D721Med (cell line): ENCODE results near the gene ATP10B.

Experiments
- DNase-seq: peaks from one replicate; pipeline ENCODE4 v3.0.0; 2011; ENCODE audit warnings: low spot score; ENCODE audit not compliant: insufficient read length
- FAIRE-seq: peaks from 2 replicates; lab custom pipeline; 2011; peaks lifted over from hg19 to GRCh38; lab: Jason Lieb, UNC
- CTCF ChIP-seq: IDR thresholded peaks from 2 replicates; pipeline ENCODE4 v1.5.1; 2012; ENCODE audit warnings: mild to moderate bottlenecking, control low read depth; ENCODE audit not compliant: insufficient read depth; ENCODE audit errors: missing control alignments

Gene ATP10B

GRCh38 chr5:160534914-160535313 is 317.1 kb downstream of the ATP10B start:
- no peak for DNase-seq
- no peak for TF ChIP-seq CTCF
- no peak for FAIRE-seq

GRCh38 chr5:160534125-160534524 is 317.9 kb downstream of the ATP10B start:
- DNase-seq (no peak), FAIRE-seq (no peak)
- no peak for TF ChIP-seq CTCF

- no peak for DNase-seq
- no peak for TF ChIP-seq CTCF
- FAIRE-seq, result no peak
Observed at GRCh38 chr5:160525471-160526261, 326.3 kb downstream of the ATP10B start.

GRCh38 chr5:160524827-160525226 is 327.2 kb downstream of the ATP10B start:
- FAIRE-seq (no peak), DNase-seq (no peak)
- no peak for TF ChIP-seq CTCF

GRCh38 chr5:160523502-160524163 is 328.4 kb downstream of the ATP10B start:
- DNase-seq (no peak), FAIRE-seq (no peak)
- no peak for TF ChIP-seq CTCF

- no peak for TF ChIP-seq CTCF
- DNase-seq (no peak), FAIRE-seq (no peak)
Observed at GRCh38 chr5:160521392-160521663, 330.7 kb downstream of the ATP10B start.

GRCh38 chr5:160520609-160521391 is 331.2 kb downstream of the ATP10B start:
- TF ChIP-seq CTCF, result no peak
- FAIRE-seq (no peak), DNase-seq (no peak)
